Inflammatory macrophage treated with lipopolysaccharide for 4 hours (primary cell): Measurements from ENCODE around the gene RPL27A.

ENCODE experiments used
- DNase-seq: peaks from one replicate; pipeline ENCODE4 v3.0.0-alpha.2; 2020

RPL27A gene

DNA sequence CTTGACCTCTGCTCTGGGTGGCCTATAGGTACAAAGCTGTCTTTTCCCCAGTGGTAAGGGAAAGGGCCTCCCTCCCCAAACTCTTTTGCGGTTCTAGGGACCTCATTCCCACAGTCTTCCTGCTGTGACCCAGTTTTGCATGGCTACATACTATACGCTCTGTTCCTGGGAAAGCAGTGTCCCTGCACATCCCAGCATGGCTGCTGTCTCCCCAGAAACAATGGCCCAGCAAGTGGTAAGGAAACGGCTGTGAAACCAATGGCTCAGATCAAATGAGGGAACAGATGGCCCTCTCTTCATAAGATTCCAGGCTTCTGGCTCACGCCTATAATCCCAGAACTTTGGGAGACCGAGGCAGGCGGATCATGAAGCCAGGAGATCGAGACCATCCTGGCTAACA, 41.1 kb downstream of the RPL27A start:
- no peak for DNase-seq

DNA sequence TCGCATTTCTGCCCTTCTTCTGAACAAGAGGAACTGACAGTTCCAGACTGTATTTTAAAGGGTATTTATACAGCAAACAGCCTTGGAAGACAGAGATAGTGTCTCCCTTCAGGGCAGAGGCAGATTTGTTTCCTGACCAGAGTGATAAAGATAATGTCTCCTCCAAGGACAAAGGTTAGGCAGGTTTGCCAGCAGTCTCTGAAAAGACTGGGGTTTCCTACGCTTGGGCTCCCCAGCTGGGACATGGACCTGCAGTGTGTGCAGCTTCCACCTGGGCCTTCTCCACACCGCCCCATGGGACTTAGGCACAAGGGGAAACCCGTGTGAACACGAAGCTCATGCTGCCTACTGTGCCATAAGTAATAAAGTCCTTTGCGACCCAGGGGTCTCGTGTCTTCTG, 42.1 kb downstream of the RPL27A start:
- DNase-seq, result no peak

DNA sequence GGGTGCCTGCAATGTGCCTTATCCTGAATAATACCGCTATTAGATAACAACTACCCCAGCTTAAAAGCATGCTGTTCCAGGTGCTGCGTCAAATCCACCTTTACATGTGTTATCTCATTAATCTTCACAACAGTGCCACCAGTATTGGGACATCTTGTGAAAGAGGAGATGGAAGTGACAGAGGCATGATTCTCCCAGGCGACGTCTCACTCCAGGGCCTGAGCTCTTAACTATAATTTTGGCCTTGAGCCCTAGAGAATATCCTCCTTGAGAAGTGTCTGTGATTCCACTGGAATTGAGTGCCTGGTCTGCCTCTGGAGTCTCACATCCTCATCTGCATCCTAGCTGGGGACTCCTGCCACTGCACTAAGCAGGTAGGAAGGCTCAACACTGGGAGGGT, 43.8 kb downstream of the RPL27A start:
- no peak for DNase-seq

DNA sequence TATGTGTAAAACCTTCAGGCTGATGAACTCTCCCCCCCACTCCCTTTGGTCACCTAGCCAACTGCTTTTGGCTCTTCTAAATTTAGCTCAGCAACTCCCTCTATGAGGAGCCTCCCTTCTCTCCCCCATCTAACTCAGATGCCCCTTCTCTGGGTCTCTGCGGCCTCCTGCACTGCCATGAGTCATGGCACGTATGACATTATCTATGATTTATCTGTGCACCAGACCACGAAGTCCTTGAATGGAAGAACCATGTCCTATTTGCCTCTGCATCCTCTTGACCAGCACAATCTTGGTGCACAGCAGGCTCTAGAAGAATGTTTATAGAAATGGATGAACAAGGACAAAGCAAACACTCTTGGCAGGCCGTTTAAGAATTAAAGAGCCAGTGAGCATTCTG, 46.0 kb downstream of the RPL27A start:
- no peak for DNase-seq

DNA sequence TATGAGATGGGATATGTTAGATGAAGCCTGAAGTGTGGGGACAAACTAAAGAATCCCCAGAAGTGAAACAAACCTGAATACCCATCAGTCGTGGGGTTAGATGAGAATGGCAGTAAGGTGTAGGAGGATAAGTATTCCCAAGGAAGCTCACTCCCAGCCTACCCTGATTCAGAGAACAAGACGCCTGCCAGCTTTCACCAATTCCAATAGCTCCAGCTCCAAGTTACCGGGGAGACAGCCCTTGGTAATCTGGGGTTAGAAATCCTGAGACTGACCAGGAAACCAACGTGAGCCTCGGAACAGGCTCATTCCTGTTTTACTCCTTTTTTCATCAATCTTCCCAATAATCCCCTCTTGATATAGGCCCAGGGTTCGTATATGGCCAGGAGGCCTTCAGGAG, 46.5 kb downstream of the RPL27A start:
- no peak for DNase-seq

DNA sequence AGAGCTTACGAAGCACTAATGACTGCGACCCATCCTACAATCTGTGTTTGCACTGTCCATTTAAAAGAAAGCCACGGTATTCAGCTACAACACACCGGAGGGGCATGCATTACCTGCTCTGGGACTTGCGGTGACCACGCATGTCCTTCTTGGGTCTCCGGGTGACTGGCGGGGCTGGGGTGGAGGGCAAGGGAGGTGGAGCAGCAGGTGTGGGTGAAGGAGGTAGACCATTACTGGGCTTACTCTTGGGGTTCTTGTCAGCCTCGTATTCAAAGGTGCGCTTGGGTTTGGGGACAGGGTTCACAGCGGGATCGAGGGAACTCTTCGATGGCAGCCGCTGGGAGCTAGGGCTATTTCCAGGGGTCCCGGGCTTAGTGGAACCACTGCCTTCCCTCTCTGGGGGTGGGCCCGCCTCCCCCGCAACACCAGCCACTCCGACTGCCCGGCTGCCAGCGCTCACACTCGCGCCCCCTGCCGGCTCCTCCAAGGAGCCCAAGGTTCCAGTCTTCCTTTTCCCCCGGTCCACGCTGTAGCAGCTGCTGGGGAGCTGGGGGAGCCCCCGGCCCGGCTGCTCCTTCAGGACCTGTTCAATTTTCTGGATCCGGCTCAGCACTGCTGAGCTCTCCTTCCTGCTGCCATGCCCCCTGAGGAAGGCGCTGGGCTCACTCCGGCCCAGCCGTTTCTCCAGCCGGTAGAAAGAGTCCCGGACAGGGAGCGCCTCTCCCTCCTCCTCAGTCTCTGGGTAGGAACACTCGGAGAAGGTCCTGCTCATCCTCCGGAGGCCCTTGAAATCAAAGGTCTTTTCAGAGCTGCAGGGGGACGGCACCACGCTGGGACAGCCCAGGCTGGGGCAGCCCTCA, 47.5 kb downstream of the RPL27A start:
- DNase-seq, result no peak

DNA sequence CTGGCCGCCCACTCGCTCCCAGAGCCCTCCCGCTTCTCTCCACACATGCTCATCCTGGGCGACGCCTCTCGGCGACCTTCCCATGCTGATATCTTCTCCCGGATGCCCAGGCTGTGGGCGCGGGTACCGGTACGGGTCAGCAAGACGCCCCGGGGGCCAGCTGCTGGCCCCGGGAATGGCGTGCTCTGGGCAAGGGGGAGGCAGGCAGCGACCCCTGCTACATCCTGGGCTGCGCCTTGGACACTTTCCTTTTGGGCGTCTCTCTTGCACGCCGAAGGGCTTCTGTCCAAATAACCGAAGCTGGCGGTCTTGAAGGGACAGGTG, 48.1 kb downstream of the RPL27A start:
- DNase-seq, result no peak

DNA sequence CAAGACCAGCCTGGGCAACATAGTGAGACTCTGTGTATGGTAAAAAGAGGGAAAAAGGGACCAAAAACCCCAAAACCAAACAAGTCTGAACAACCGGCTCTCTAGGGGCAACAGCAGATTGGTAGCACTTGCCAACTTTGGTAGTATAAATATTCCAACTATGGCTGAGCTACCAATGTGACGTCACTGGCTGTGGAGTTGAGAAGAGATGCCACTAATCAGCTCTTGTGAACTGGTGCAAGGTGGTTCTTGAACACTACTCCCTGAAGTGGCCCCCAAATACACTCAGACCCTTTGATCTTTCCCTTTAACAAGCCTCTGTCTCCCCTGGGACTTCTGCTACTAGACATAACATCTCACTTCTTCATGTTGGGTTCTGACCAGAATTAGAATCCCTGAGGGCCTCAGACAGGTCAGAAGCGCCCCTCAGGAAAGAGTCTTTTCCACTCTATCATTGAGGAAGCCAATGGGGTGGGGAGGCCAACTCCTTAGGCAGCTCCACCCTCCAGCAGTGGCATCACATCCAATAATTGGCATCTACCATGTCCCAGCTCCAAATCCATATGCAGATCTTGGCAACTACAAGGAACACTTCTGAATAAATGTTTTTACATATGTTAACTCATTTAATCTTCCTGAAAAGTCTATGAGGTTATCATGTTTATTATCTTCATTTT, 49.2 kb downstream of the RPL27A start:
- no peak for DNase-seq

DNA sequence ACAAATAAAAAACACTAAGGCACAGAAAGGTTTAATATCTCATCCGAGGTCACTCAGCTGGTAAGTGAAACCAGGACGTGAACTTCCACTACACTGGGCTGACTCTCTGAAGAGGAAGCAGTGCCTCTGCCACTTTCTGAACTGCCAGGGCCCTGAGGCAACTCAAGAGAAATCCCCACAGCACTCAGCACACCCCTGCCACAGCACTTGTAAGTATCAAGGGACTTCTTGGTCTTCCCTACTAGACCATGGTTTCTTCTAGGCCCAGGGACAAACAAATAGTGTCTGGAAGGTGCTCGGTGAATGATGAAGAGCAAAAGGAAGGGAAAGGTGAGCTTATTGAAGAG, 49.7 kb downstream of the RPL27A start:
- peak; percentile 66 for DNase-seq

DNA sequence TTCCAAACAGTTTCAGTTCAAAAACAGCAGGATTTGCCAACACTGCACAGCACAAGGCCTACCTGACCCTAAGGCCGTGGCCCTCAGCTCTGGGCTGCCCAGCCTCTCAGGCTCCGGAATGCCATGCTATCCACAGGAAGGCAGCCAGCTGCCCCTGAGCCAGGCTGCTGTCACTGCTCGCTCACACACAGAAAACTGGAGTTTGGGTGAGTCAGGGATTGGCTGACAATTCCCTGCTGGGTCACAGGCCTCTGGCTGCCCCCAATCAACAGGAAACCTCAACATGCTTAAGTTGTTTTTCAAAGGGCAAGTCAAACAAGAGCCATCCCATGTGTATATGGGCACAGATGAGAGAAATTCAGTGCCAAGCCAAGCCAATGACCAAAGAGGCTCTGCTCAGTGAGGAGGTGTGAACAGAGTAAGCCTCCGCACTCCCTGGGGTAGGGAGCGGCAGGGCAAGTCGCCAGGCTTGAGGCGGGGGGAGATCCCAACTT, 50.2 kb downstream of the RPL27A start:
- DNase-seq, result no peak

DNA sequence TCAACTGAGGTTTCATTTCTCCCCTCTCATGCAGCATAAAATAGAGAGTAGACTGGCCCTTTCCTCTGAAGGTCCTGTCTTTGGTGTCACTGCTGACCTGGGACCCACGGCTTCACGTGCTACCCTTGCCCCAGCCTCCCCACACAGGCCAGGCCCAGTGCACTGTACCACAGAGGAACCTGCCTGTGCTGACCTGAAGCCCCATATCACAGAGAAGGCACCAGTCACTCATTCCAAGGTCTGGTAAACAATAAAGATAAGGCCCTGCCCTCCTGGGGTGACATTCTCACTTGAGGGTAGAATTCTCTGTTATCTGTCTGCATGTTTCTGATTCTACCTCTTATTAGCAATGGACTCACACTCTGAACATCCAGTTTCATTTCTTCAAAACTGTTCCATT, 51.3 kb downstream of the RPL27A start:
- DNase-seq, result no peak

DNA sequence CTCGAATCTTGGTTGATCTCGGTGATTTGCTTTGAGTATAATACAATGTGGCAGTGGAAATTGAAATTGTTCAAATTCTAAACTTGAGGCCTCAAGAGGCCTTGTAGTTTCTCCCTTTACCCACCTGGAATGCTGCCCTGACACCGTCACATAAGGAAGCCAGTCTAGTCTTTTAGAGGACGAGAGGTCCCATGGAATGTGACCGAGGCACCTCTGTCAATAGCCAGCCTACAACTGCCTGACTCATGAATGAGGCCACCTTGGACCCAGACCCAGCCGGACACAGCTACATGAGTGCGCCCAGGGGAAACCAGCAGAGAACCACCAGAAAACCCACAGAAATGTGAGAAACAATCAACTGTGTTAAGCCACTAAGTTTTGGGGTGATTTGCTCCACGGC, 52.5 kb downstream of the RPL27A start:
- DNase-seq, result no peak

DNA sequence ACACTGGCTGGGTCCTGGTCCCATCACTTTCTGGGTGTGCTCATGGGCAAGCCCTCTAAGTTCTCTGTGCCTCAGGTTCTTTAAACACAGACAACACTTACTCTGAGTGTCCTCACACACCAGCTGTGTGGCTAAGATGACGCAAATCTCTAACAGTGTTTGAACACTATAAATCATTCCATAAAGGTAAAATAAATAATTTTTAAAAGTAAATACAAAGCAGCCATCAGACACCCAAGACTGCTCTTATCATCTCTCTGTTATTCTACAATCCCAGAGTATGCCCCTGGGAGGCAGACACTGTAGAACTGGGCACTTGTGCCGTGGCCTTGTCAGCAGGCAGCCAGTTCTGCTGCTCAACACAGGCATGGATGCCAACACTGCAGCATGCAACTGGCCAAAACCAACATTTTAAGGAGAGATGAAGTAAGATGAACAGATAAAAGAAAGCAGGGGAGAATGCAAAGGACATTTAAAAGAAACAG, 56.8 kb downstream of the RPL27A start:
- DNase-seq, result no peak
